Measurements from ENCODE around the gene LZTR1.

- no peak for TF ChIP-seq POLR2A (IDR thresholded peaks at IDR 0.05)
- no peak for TF ChIP-seq CTCF (IDR thresholded peaks at IDR 0.05)
Observed at GRCh38 chr22:20940904-20941385, 41.2 kb upstream of the LZTR1 start.

Measured in transverse colon (tissue), 3 donors.